MM.1S (cell line): ENCODE results near the gene FCSK.
A peak's percentile ranks its signal among the peaks of the same experiment; 100 is the strongest.

Experiments used
- DNase-seq: peaks from one replicate; pipeline ENCODE4 v3.0.0-alpha.2; 2015
- H2AFZ ChIP-seq: fragments of 300-600 bp; sonication (generic); 2 replicates; pipeline ENCODE4 v1.6.0; 2016; ENCODE audit warnings: antibody characterized with exemption, low read length
- H3F3A ChIP-seq: fragments of 300-600 bp; sonication (generic); 2 replicates; pipeline ENCODE4 v1.6.1; 2016; ENCODE audit warnings: mild to moderate bottlenecking, antibody characterized with exemption, low read length, moderate library complexity, mixed read lengths; ENCODE audit not compliant: insufficient read depth
- H3K27ac ChIP-seq: fragments of 300-600 bp; sonication (generic); 2 replicates; pipeline ENCODE4 v1.5.1; 2016; ENCODE audit warnings: mild to moderate bottlenecking, low read length
- H3K27me3 ChIP-seq: fragments of 300-600 bp; sonication (generic); replicated peaks from 2 replicates; pipeline ENCODE4 v1.6.0; 2016; ENCODE audit warnings: low read length; ENCODE audit not compliant: insufficient read depth
- H3K36me3 ChIP-seq: fragments of 300-600 bp; sonication (generic); replicated peaks from 2 replicates; pipeline ENCODE4 v1.6.1; 2016; ENCODE audit warnings: mild to moderate bottlenecking, low read length, mixed read lengths; ENCODE audit not compliant: insufficient read depth
- H3K4me1 ChIP-seq: fragments of 300-600 bp; sonication (generic); 2 replicates; pipeline ENCODE4 v1.6.1; 2016; ENCODE audit warnings: low read length, mixed read lengths
- H3K4me2 ChIP-seq: fragments of 300-600 bp; sonication (generic); 2 replicates; pipeline ENCODE4 v1.6.0; 2016; ENCODE audit warnings: low read depth, low read length
- H3K4me3 ChIP-seq: fragments of 300-600 bp; sonication (generic); 2 replicates; pipeline ENCODE4 v1.5.1; 2016; ENCODE audit warnings: low read length, mixed read lengths
- H3K79me2 ChIP-seq: fragments of 300-600 bp; sonication (generic); 2 replicates; pipeline ENCODE4 v1.6.1; 2016; ENCODE audit warnings: mixed run types, low read length, mixed read lengths
- H3K9ac ChIP-seq: fragments of 300-600 bp; sonication (generic); 2 replicates; pipeline ENCODE4 v1.6.1; 2016; ENCODE audit warnings: low read length, mixed read lengths
- H3K9me2 ChIP-seq: fragments of 300-600 bp; sonication (generic); replicated peaks from 2 replicates; pipeline ENCODE4 v1.6.1; 2016; ENCODE audit warnings: mild to moderate bottlenecking, low read length, mixed read lengths; ENCODE audit not compliant: insufficient read depth
- H3K9me3 ChIP-seq: fragments of 300-600 bp; sonication (generic); replicated peaks from 2 replicates; pipeline ENCODE4 v1.6.1; 2016; ENCODE audit warnings: mild to moderate bottlenecking, low read length, mixed read lengths; ENCODE audit not compliant: insufficient read depth
- H4K20me1 ChIP-seq: fragments of 300-600 bp; sonication (generic); 2 replicates; pipeline ENCODE4 v1.6.1; 2016; ENCODE audit warnings: mild to moderate bottlenecking, low read length, moderate library complexity, mixed read lengths; ENCODE audit not compliant: insufficient read depth
- CTCF ChIP-seq: fragments of 300-600 bp; sonication (generic); IDR thresholded peaks from 2 replicates; pipeline ENCODE4 v1.5.1; 2016; ENCODE audit warnings: antibody characterized with exemption, low read length, mixed read lengths
- EZH2 ChIP-seq: fragments of 300-600 bp; sonication (generic); optimal IDR thresholded peaks from 2 replicates; pipeline ENCODE3; 2017; ENCODE audit warnings: low read depth, mild to moderate bottlenecking, antibody characterized with exemption, low read length, mixed read lengths
- EZH2phosphoT487 ChIP-seq: fragments of 300-600 bp; sonication (generic); IDR thresholded peaks from 2 replicates; pipeline ENCODE4 v1.6.1; 2018; ENCODE audit warnings: antibody characterized with exemption, low read length

The FCSK gene

GRCh38 chr16:70432723-70433457, 21.5 kb upstream of the FCSK start:
- Histone ChIP-seq H3K27ac (peak overlapping the region; percentile 68), H3K9ac (peak overlapping the region; percentile 40), H3K27me3 (no peaks in the 10 kb centered on the region), H3K9me2 (no peaks in the 10 kb centered on the region), H4K20me1 (no peaks in the 10 kb centered on the region), H3K4me2 (peak overlapping the region; percentile 61), H3K36me3 (no peaks in the 10 kb centered on the region), H3K79me2 (peaks cover 50% of the 10 kb centered on the region), H3K4me3 (peak overlapping the region; percentile 19; the same call in 1 of the 2 replicates), H2AFZ (no peak overlapping the region), H3K9me3 (no peaks in the 10 kb centered on the region), H3K4me1 (peaks cover 63% of the 10 kb centered on the region), H3F3A (peaks cover 38% of the 10 kb centered on the region)
- no peak for TF ChIP-seq EZH2phosphoT487
- no peak for TF ChIP-seq CTCF
- no peak for TF ChIP-seq EZH2
- DNase-seq = no peak

- peak overlapping the region; percentile 19; the same call in 1 of the 2 replicates for H3K4me3 ChIP-seq
- no peak for TF ChIP-seq EZH2phosphoT487
- no peak for TF ChIP-seq EZH2
- TF ChIP-seq CTCF = no peak
- no peak for DNase-seq
- H3K36me3 ChIP-seq = no peaks in the 10 kb centered on the region
- peak overlapping the region; percentile 61 for H3K4me2 ChIP-seq
- peaks cover 55% of the 10 kb centered on the region for H3K79me2 ChIP-seq
- H2AFZ ChIP-seq = no peak overlapping the region
- H3K9me2 ChIP-seq = no peaks in the 10 kb centered on the region
- H3K4me1 ChIP-seq = peaks cover 62% of the 10 kb centered on the region
- H3K27ac ChIP-seq = peak overlapping the region; percentile 68; the same call in 1 of the 2 replicates
- no peaks in the 10 kb centered on the region for H3K27me3 ChIP-seq
- no peaks in the 10 kb centered on the region for H3K9me3 ChIP-seq
- H3F3A ChIP-seq = peaks cover 31% of the 10 kb centered on the region
- peak overlapping the region; percentile 40; the same call in 1 of the 2 replicates for H3K9ac ChIP-seq
- H4K20me1 ChIP-seq = no peaks in the 10 kb centered on the region
Measured at GRCh38 chr16:70433458-70434103, 20.8 kb upstream of the FCSK start.

- Histone ChIP-seq H3F3A (peaks cover 27% of the 10 kb centered on the region), H3K9me3 (no peaks in the 10 kb centered on the region), H3K36me3 (no peaks in the 10 kb centered on the region), H3K9me2 (no peaks in the 10 kb centered on the region), H3K27me3 (no peaks in the 10 kb centered on the region), H3K79me2 (peaks cover 51% of the 10 kb centered on the region), H2AFZ (no peak overlapping the region), H3K4me3 (no peak overlapping the region), H3K27ac (no peak overlapping the region), H3K9ac (no peak overlapping the region), H3K4me1 (peaks cover 56% of the 10 kb centered on the region), H4K20me1 (no peaks in the 10 kb centered on the region), H3K4me2 (no peak overlapping the region)
- no peak for DNase-seq
- TF ChIP-seq EZH2 (no peak), CTCF (no peak), EZH2phosphoT487 (no peak)
Measured at GRCh38 chr16:70434484-70435260, 19.7 kb upstream of the FCSK start.
